MM.1S (cell line): Measurements from ENCODE around the gene TRABD2B.

ENCODE experiments used
- EZH2 ChIP-seq: fragments of 300-600 bp; sonication (generic); optimal IDR thresholded peaks from 2 replicates; pipeline ENCODE3; 2017; ENCODE audit warnings: low read depth, mild to moderate bottlenecking, antibody characterized with exemption, low read length, mixed read lengths
- EZH2phosphoT487 ChIP-seq: fragments of 300-600 bp; sonication (generic); IDR thresholded peaks from 2 replicates; pipeline ENCODE4 v1.6.1; 2018; ENCODE audit warnings: antibody characterized with exemption, low read length
- TF ChIP-seq, protein P1 (sequence below): fragments of 300-600 bp; sonication (generic); IDR thresholded peaks from 2 replicates; pipeline ENCODE4 v1.5.1; 2016; ENCODE audit warnings: antibody characterized with exemption, low read length, mixed read lengths

DNA sequence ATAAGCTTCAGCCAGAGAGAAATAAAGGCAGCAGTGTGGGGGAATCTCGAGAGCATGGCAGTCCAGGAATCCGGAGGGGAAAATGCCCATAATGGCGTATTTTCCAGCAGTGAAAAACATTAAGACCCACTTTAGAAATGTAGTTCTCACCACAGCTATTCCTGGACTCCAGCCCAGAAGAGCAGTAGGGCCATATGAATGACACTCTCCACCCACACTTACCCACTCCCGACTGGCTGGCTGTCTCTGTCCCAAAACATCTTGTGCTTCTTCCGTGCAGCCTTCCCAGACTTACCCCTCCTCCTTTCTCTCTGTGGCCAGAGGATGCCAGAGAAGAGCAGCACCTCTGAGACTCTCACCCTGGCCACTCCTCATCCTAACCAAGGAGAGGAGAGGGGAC, 56.4 kb downstream of the TRABD2B start:
- TF ChIP-seq, protein P1, sequence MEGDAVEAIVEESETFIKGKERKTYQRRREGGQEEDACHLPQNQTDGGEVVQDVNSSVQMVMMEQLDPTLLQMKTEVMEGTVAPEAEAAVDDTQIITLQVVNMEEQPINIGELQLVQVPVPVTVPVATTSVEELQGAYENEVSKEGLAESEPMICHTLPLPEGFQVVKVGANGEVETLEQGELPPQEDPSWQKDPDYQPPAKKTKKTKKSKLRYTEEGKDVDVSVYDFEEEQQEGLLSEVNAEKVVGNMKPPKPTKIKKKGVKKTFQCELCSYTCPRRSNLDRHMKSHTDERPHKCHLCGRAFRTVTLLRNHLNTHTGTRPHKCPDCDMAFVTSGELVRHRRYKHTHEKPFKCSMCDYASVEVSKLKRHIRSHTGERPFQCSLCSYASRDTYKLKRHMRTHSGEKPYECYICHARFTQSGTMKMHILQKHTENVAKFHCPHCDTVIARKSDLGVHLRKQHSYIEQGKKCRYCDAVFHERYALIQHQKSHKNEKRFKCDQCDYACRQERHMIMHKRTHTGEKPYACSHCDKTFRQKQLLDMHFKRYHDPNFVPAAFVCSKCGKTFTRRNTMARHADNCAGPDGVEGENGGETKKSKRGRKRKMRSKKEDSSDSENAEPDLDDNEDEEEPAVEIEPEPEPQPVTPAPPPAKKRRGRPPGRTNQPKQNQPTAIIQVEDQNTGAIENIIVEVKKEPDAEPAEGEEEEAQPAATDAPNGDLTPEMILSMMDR = no peak
- TF ChIP-seq EZH2phosphoT487 (no peak), EZH2 (no peak)
